ENCODE data around the gene SYNPO2L. TPM values are rescaled to one million over a fixed set of nuclear protein-coding genes. Genes with fewer than 3 reads are reported as not detected.

SYNPO2L gene
- total RNA-seq, 1 donor from 2014 or later = 1.2 TPM

- Histone ChIP-seq H3K27ac (ENCODE audit: low read depth, low read length) (no peak overlapping the region), H3K4me2 (ENCODE audit: low read length) (no peak overlapping the region)
Observed at GRCh38 chr10:73614720-73615119, 41.1 kb downstream of the SYNPO2L start.

GRCh38 chr10:73609116-73609515 is 46.7 kb downstream of the SYNPO2L start:
- Mint-ChIP-seq H3K9me3 (ENCODE audit: unreplicated experiment) (no peaks in the 10 kb centered on the region), H3K27me3 (ENCODE audit: low read depth, unreplicated experiment) (no peaks in the 10 kb centered on the region), H3K4me1 (ENCODE audit: low read depth, unreplicated experiment) (no peaks in the 10 kb centered on the region), H3K4me3 (ENCODE audit: unreplicated experiment) (no peak overlapping the region), H3K27ac (ENCODE audit: unreplicated experiment) (no peak overlapping the region), H3K36me3 (ENCODE audit: low read depth, unreplicated experiment) (no peaks in the 10 kb centered on the region)
- no peaks in the 10 kb centered on the region for H3K27me3 ChIP-seq (ENCODE audit: insufficient read depth, low read length)
- TF ChIP-seq EZH2 (IDR thresholded peaks at IDR 0.05; ENCODE audit: insufficient read depth, low read length) (no peak), CTCF (IDR thresholded peaks at IDR 0.05; ENCODE audit: insufficient read depth, low read depth, low read length) (no peak)
- no peaks in the 10 kb centered on the region for H3K9me3 ChIP-seq (ENCODE audit: insufficient read depth, low read depth, low read length)
- no peak overlapping the region for H2AFZ ChIP-seq (ENCODE audit: low read depth, low read length)
- no peak overlapping the region for H3K4me3 ChIP-seq (ENCODE audit: insufficient read depth, low read depth, low read length)
- H4K20me1 ChIP-seq (ENCODE audit: insufficient read depth, low read length) = no peaks in the 10 kb centered on the region
- DNase-seq (ENCODE audit: low read depth) (no peak), FAIRE-seq (no peak)
- H3K4me2 ChIP-seq (ENCODE audit: low read length) = no peak overlapping the region
- H3K79me2 ChIP-seq (ENCODE audit: insufficient read depth, low read length) = no peaks in the 10 kb centered on the region
- no peak overlapping the region for H3K27ac ChIP-seq (ENCODE audit: low read depth, low read length)
- no peaks in the 10 kb centered on the region for H3K4me1 ChIP-seq (ENCODE audit: insufficient read depth, low read length)
- no peaks in the 10 kb centered on the region for H3K36me3 ChIP-seq (ENCODE audit: insufficient read depth, low read length)
- H3K9ac ChIP-seq (ENCODE audit: low read length) = no peak overlapping the region

More at GRCh38 chr10:73614720-73615119, 41.1 kb downstream of the SYNPO2L start:
- Histone ChIP-seq H3K36me3 (ENCODE audit: insufficient read depth, low read length) (no peaks in the 10 kb centered on the region), H4K20me1 (ENCODE audit: insufficient read depth, low read length) (no peaks in the 10 kb centered on the region), H3K79me2 (ENCODE audit: insufficient read depth, low read length) (no peaks in the 10 kb centered on the region), H3K27me3 (ENCODE audit: insufficient read depth, low read length) (no peaks in the 10 kb centered on the region), H3K9me3 (ENCODE audit: insufficient read depth, low read depth, low read length) (no peaks in the 10 kb centered on the region), H2AFZ (ENCODE audit: low read depth, low read length) (no peak overlapping the region), H3K4me3 (ENCODE audit: insufficient read depth, low read depth, low read length) (no peak overlapping the region), H3K9ac (ENCODE audit: low read length) (no peak overlapping the region), H3K4me1 (ENCODE audit: insufficient read depth, low read length) (no peaks in the 10 kb centered on the region)
- Mint-ChIP-seq H3K9me3 (ENCODE audit: unreplicated experiment) (no peaks in the 10 kb centered on the region), H3K27me3 (ENCODE audit: low read depth, unreplicated experiment) (no peaks in the 10 kb centered on the region), H3K27ac (ENCODE audit: unreplicated experiment) (no peak overlapping the region), H3K36me3 (ENCODE audit: low read depth, unreplicated experiment) (no peaks in the 10 kb centered on the region), H3K4me3 (ENCODE audit: unreplicated experiment) (no peak overlapping the region), H3K4me1 (ENCODE audit: low read depth, unreplicated experiment) (no peaks in the 10 kb centered on the region)
- TF ChIP-seq EZH2 (IDR thresholded peaks at IDR 0.05; ENCODE audit: insufficient read depth, low read length) = no peak
- TF ChIP-seq CTCF (IDR thresholded peaks at IDR 0.05; ENCODE audit: insufficient read depth, low read depth, low read length) = no peak
- FAIRE-seq (no peak), DNase-seq (ENCODE audit: low read depth) (no peak)

- no peaks in the 10 kb centered on the region for H3K27me3 Mint-ChIP-seq (ENCODE audit: low read depth, unreplicated experiment)
- TF ChIP-seq EZH2 (IDR thresholded peaks at IDR 0.05; ENCODE audit: insufficient read depth, low read length) (no peak), CTCF (IDR thresholded peaks at IDR 0.05; ENCODE audit: insufficient read depth, low read depth, low read length) (no peak)
- Histone ChIP-seq H3K4me1 (ENCODE audit: insufficient read depth, low read length) (peaks cover 12% of the 10 kb centered on the region), H4K20me1 (ENCODE audit: insufficient read depth, low read length) (no peaks in the 10 kb centered on the region), H3K9ac (ENCODE audit: low read length) (no peak overlapping the region), H3K9me3 (ENCODE audit: insufficient read depth, low read depth, low read length) (no peaks in the 10 kb centered on the region), H3K79me2 (ENCODE audit: insufficient read depth, low read length) (no peaks in the 10 kb centered on the region), H3K4me2 (ENCODE audit: low read length) (peak overlapping the region; percentile 1), H3K36me3 (ENCODE audit: insufficient read depth, low read length) (no peaks in the 10 kb centered on the region), H3K27me3 (ENCODE audit: insufficient read depth, low read length) (no peaks in the 10 kb centered on the region), H3K27ac (ENCODE audit: low read depth, low read length) (no peak overlapping the region), H3K4me3 (ENCODE audit: insufficient read depth, low read depth, low read length) (no peak overlapping the region), H2AFZ (ENCODE audit: low read depth, low read length) (peak overlapping the region; percentile 4)
- no peaks in the 10 kb centered on the region for H3K9me3 Mint-ChIP-seq (ENCODE audit: unreplicated experiment)
- peaks cover 19% of the 10 kb centered on the region for H3K4me1 Mint-ChIP-seq (ENCODE audit: low read depth, unreplicated experiment)
- DNase-seq (ENCODE audit: low read depth) = peak; percentile 55
- H3K27ac Mint-ChIP-seq (ENCODE audit: unreplicated experiment) = peak overlapping the region; percentile 97
- FAIRE-seq = no peak
- no peaks in the 10 kb centered on the region for H3K36me3 Mint-ChIP-seq (ENCODE audit: low read depth, unreplicated experiment)
- H3K4me3 Mint-ChIP-seq (ENCODE audit: unreplicated experiment) = peak overlapping the region; percentile 70
Observed at GRCh38 chr10:73601486-73601921, 54.3 kb downstream of the SYNPO2L start.

All from astrocyte (in vitro differentiated cells and primary cell).